ENCODE data around the gene ERP44. TPM values are rescaled to one million over a fixed set of nuclear protein-coding genes. Genes with fewer than 3 reads are reported as not detected.

Gene ERP44
- total RNA-seq, 1 experiment from 2014 or later = 19.5 TPM

GRCh38 chr9:100134731-100135130, 35.9 kb upstream of the ERP44 start:
- H3K27me3 ChIP-seq (ENCODE audit: insufficient read depth, low read depth) = no peaks in the 10 kb centered on the region
- H3K4me1 ChIP-seq (replicated peaks; ENCODE audit: insufficient read depth) = no peaks in the 10 kb centered on the region
- TF ChIP-seq EZH2 (IDR thresholded peaks at IDR 0.05; ENCODE audit: low read depth) = no peak
- TF ChIP-seq, protein P1, sequence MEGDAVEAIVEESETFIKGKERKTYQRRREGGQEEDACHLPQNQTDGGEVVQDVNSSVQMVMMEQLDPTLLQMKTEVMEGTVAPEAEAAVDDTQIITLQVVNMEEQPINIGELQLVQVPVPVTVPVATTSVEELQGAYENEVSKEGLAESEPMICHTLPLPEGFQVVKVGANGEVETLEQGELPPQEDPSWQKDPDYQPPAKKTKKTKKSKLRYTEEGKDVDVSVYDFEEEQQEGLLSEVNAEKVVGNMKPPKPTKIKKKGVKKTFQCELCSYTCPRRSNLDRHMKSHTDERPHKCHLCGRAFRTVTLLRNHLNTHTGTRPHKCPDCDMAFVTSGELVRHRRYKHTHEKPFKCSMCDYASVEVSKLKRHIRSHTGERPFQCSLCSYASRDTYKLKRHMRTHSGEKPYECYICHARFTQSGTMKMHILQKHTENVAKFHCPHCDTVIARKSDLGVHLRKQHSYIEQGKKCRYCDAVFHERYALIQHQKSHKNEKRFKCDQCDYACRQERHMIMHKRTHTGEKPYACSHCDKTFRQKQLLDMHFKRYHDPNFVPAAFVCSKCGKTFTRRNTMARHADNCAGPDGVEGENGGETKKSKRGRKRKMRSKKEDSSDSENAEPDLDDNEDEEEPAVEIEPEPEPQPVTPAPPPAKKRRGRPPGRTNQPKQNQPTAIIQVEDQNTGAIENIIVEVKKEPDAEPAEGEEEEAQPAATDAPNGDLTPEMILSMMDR (conservative IDR thresholded peaks at IDR 0.05) = no peak
- no peaks in the 10 kb centered on the region for H3K79me2 ChIP-seq (ENCODE audit: low read depth)
- no TSS peak for BruUV-seq (replicated peaks)
- no peaks in the 10 kb centered on the region; the same call in 1 of the 2 replicates for H3K9me2 ChIP-seq (ENCODE audit: insufficient read depth)
- H3K4me3 ChIP-seq = no peak overlapping the region
- no peak overlapping the region for H3K4me2 ChIP-seq
- no peaks in the 10 kb centered on the region for H3F3A ChIP-seq (ENCODE audit: insufficient read depth, low read depth)
- no peak overlapping the region for H3K27ac ChIP-seq
- ChIA-PET CTCF (no interaction called here), POLR2A (ENCODE audit: unreplicated experiment) (no interaction called here)
- intact Hi-C loops (cut with micrococcal nuclease; ENCODE audit: unreplicated experiment) = no loop called here
- H3K9me3 ChIP-seq (ENCODE audit: insufficient read depth, low read depth) = no peaks in the 10 kb centered on the region
- DNase-seq = no peak
- H2AFZ ChIP-seq = no peak overlapping the region
- H4K20me1 ChIP-seq (ENCODE audit: insufficient read depth) = 0 out of 2 replicates have a peak, but pooled peaks cover under 1% of the 10 kb centered on the region
- H3K36me3 ChIP-seq (ENCODE audit: low read depth) = no peaks in the 10 kb centered on the region

DNA sequence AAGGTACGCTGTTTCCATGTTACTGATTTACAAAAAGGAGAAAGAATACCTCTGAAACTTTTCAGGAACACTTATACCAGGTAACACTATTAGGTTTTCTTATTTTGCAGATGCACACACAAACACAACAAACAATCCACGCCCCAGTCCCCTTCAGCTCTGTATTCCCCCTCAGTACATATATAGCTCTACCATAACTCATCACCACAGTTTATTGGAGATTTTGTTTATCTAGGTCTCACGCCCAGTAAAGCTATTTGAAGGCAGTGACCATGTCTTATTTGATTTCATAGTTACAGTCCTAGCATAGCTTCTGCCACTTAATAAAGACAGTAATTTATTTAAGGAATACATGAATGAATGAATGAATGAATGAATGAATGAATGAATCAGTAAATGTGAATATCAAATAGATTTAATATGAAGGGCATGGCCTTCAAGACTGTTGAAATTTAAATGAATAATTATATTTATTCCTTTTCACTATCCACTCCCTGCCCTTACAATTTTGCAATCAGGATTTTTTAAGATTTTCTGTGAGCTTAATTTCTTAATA, 33.2 kb upstream of the ERP44 start:
- Histone ChIP-seq H3K4me3 (no peak overlapping the region), H3K27me3 (ENCODE audit: insufficient read depth, low read depth) (no peaks in the 10 kb centered on the region), H3K36me3 (ENCODE audit: low read depth) (no peaks in the 10 kb centered on the region), H3K9me3 (ENCODE audit: insufficient read depth, low read depth) (no peaks in the 10 kb centered on the region), H3F3A (ENCODE audit: insufficient read depth, low read depth) (no peaks in the 10 kb centered on the region), H3K27ac (no peak overlapping the region), H3K4me2 (no peak overlapping the region), H4K20me1 (ENCODE audit: insufficient read depth) (0 out of 2 replicates have a peak, but pooled peaks cover 2% of the 10 kb centered on the region), H3K4me1 (replicated peaks; ENCODE audit: insufficient read depth) (no peaks in the 10 kb centered on the region), H3K9me2 (ENCODE audit: insufficient read depth) (no peaks in the 10 kb centered on the region; the same call in 1 of the 2 replicates), H2AFZ (no peak overlapping the region), H3K79me2 (ENCODE audit: low read depth) (no peaks in the 10 kb centered on the region)
- intact Hi-C loops (cut with micrococcal nuclease; ENCODE audit: unreplicated experiment) = no loop called here
- CTCF ChIA-PET = interaction anchor here (0.8 kb wide), 1 partner anchor 33 kb away, joined by 3 read pairs; the partner anchor contains the start of gene ERP44
- no peak for TF ChIP-seq EZH2 (IDR thresholded peaks at IDR 0.05; ENCODE audit: low read depth)
- TF ChIP-seq, protein P1 (conservative IDR thresholded peaks at IDR 0.05) = no peak
- DNase-seq = no peak
- POLR2A ChIA-PET (ENCODE audit: unreplicated experiment) = interaction anchor here (0.7 kb wide), 1 partner anchor 546 kb away, joined by 5 read pairs; no protein-coding TSS in a partner anchor
- BruUV-seq (replicated peaks) = no TSS peak

DNA sequence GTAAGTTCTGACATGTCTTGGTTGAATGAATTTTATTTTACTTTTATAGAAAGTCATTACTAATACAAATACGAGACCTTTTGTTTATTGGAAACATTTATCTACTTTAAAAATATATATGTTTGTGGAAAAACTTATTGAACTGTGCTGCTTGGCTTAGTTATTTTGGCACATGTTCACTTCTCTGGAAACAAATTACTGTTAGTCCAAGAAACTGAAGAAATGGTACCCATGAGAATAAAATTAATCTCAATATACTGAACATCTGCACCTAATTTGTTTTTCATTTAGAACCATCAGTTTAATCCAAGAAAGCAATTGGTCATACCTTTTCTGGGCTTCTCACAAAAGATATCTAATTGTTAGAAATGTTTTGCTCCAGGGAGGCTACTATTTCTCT, 32.4 kb upstream of the ERP44 start:
- no peak for DNase-seq
- no peak overlapping the region for H2AFZ ChIP-seq
- no peaks in the 10 kb centered on the region for H3F3A ChIP-seq (ENCODE audit: insufficient read depth, low read depth)
- no peak for TF ChIP-seq EZH2 (IDR thresholded peaks at IDR 0.05; ENCODE audit: low read depth)
- TF ChIP-seq, protein P1 (conservative IDR thresholded peaks at IDR 0.05) = no peak
- H3K36me3 ChIP-seq (ENCODE audit: low read depth) = no peaks in the 10 kb centered on the region
- no peak overlapping the region for H3K4me2 ChIP-seq
- H4K20me1 ChIP-seq (ENCODE audit: insufficient read depth) = 0 out of 2 replicates have a peak, but pooled peaks cover 2% of the 10 kb centered on the region
- POLR2A ChIA-PET (ENCODE audit: unreplicated experiment) = interaction anchor here (0.7 kb wide), 1 partner anchor 545 kb away, joined by 5 read pairs; no protein-coding TSS in a partner anchor
- CTCF ChIA-PET = no interaction called here
- intact Hi-C loops (cut with micrococcal nuclease; ENCODE audit: unreplicated experiment) = no loop called here
- no peaks in the 10 kb centered on the region for H3K4me1 ChIP-seq (replicated peaks; ENCODE audit: insufficient read depth)
- no peaks in the 10 kb centered on the region for H3K27me3 ChIP-seq (ENCODE audit: insufficient read depth, low read depth)
- H3K9me2 ChIP-seq (ENCODE audit: insufficient read depth) = no peaks in the 10 kb centered on the region; the same call in 1 of the 2 replicates
- no peaks in the 10 kb centered on the region for H3K9me3 ChIP-seq (ENCODE audit: insufficient read depth, low read depth)
- H3K27ac ChIP-seq = no peak overlapping the region
- H3K4me3 ChIP-seq = no peak overlapping the region
- no TSS peak for BruUV-seq (replicated peaks)
- H3K79me2 ChIP-seq (ENCODE audit: low read depth) = no peaks in the 10 kb centered on the region

Measured in PC-9 (cell line).